DOHH2 (cell line): ENCODE data around the gene RLN3.

ENCODE experiments used
- CTCF ChIP-seq: fragments of 200-600 bp; sonication (generic); IDR thresholded peaks from one replicate; pipeline ENCODE4 v1.5.1; 2014; ENCODE audit warnings: antibody characterized with exemption, mild to moderate bottlenecking, low read depth, low read length; ENCODE audit not compliant: poor library complexity, severe bottlenecking
- EZH2phosphoT487 ChIP-seq: fragments of 200-600 bp; sonication (generic); IDR thresholded peaks from 2 replicates; pipeline ENCODE4 v1.6.1; 2017; ENCODE audit warnings: borderline replicate concordance, mild to moderate bottlenecking, antibody characterized with exemption, low read length, moderate library complexity, mixed read lengths

GRCh38 chr19:13996928-13997630 lies 30.9 kb upstream of the RLN3 start:
- TF ChIP-seq CTCF (no peak), EZH2phosphoT487 (no peak)
